GM23248 (cell line): Measurements from ENCODE around the gene ANKRD52. TPM values are rescaled to one million over a fixed set of nuclear protein-coding genes. Genes with fewer than 3 reads are reported as not detected.
"Not testable (repeated sequence)": the region's sequence is repeated elsewhere in the genome, so short reads cannot be mapped to it uniquely, and the experiment has no call there.

Experiments
- DNase-seq: peaks from one replicate; pipeline ENCODE4 v3.0.0-alpha.2; 2015
- H2AFZ ChIP-seq: fragments of 200-600 bp; sonication (generic); 2 replicates; pipeline ENCODE4 v1.6.1; 2016; ENCODE audit warnings: antibody characterized with exemption
- H3F3A ChIP-seq: fragments of 200-600 bp; sonication (generic); 2 replicates; pipeline ENCODE4 v1.6.1; 2016; ENCODE audit warnings: mild to moderate bottlenecking, antibody characterized with exemption, mixed run types; ENCODE audit not compliant: insufficient read depth
- H3K27ac ChIP-seq: fragments of 200-600 bp; sonication (generic); 2 replicates; pipeline ENCODE4 v1.5.1; 2016; ENCODE audit warnings: mild to moderate bottlenecking
- H3K27me3 ChIP-seq: fragments of 200-600 bp; sonication (generic); replicated peaks from 2 replicates; pipeline ENCODE4 v1.6.1; 2016; ENCODE audit warnings: mild to moderate bottlenecking; ENCODE audit not compliant: insufficient read depth
- H3K36me3 ChIP-seq: fragments of 200-600 bp; sonication (generic); 2 replicates; pipeline ENCODE4 v1.6.1; 2016; ENCODE audit warnings: low read depth, mild to moderate bottlenecking
- H3K4me1 ChIP-seq: fragments of 200-600 bp; sonication (generic); 2 replicates; pipeline ENCODE4 v1.6.1; 2016; ENCODE audit warnings: mild to moderate bottlenecking; ENCODE audit not compliant: insufficient read depth
- H3K4me2 ChIP-seq: fragments of 200-600 bp; sonication (generic); one replicate; pipeline ENCODE4 v1.6.1; 2016; ENCODE audit warnings: mild to moderate bottlenecking; ENCODE audit not compliant: unreplicated experiment
- H3K4me3 ChIP-seq: fragments of 200-600 bp; sonication (generic); 2 replicates; pipeline ENCODE4 v1.5.1; 2016; ENCODE audit warnings: mild to moderate bottlenecking
- H3K79me2 ChIP-seq: fragments of 200-600 bp; sonication (generic); 2 replicates; pipeline ENCODE4 v1.6.1; 2016; ENCODE audit warnings: mild to moderate bottlenecking; ENCODE audit not compliant: insufficient read depth
- H3K9ac ChIP-seq: fragments of 200-600 bp; sonication (generic); 2 replicates; pipeline ENCODE4 v1.6.1; 2016; ENCODE audit warnings: mild to moderate bottlenecking
- H3K9me2 ChIP-seq: fragments of 200-600 bp; sonication (generic); 2 replicates; pipeline ENCODE4 v1.6.1; 2016; ENCODE audit warnings: mixed run types, mild to moderate bottlenecking, moderate library complexity; ENCODE audit not compliant: insufficient read depth
- H3K9me3 ChIP-seq: fragments of 200-600 bp; sonication (generic); one replicate; pipeline ENCODE4 v1.6.1; 2017; ENCODE audit warnings: low read depth
- H4K20me1 ChIP-seq: fragments of 200-600 bp; sonication (generic); 2 replicates; pipeline ENCODE4 v1.6.0; 2016; ENCODE audit not compliant: insufficient read depth
- EZH2 ChIP-seq: fragments of 200-600 bp; sonication (generic); IDR thresholded peaks from 2 replicates; pipeline ENCODE4 v1.6.1; 2018; ENCODE audit warnings: antibody characterized with exemption, mild to moderate bottlenecking; ENCODE audit not compliant: insufficient read depth, poor library complexity, severe bottlenecking
- EZH2phosphoT487 ChIP-seq: fragments of 200-600 bp; sonication (generic); IDR thresholded peaks from 2 replicates; pipeline ENCODE4 v1.6.1; 2018; ENCODE audit warnings: antibody characterized with exemption, moderate library complexity, mild to moderate bottlenecking, low read depth; ENCODE audit not compliant: insufficient read depth
- WGBS, 2 experiments: methylation state at CpG; one replicate each; pipeline ENCODE4 v1.1.6; 2015 to 2017; ENCODE audit warnings: low lambda C conversion rate in 2 of 2, low coverage in 1 of 2; ENCODE audit errors: missing lambda C conversion rate in 2 of 2; 5-methylcytosine and 5-hydroxymethylcytosine counted together
- in situ Hi-C: fragments of 300-500 bp; cut with MboI; formaldehyde crosslinking; loops from 2 replicates; pipeline ENCODE4 v1.15.0; 2020
- polyA plus RNA-seq: library from polyadenylated mRNA; unstranded; fragments of >200 nt; fragmentation: Nextera tagmentation; extraction: Ambion mirVana; gene quantifications from 2 replicates; pipeline ENCODE4 v1.2.1, GENCODE V29; 2016
- total RNA-seq: library from RNA; depleted of rRNA; stranded (reverse); fragments of >200 nt; shearing (Covaris generic); gene quantifications from 2 replicates; pipeline ENCODE4 v1.2.3, GENCODE V29; 2014

The ANKRD52 gene
- total and polyA plus RNA-seq, 2 experiments from 2014 or later: 24.5 to 61.7 TPM

- Histone ChIP-seq H2AFZ (no peak overlapping the region), H4K20me1 (no peaks in the 10 kb centered on the region), H3K27ac (no peak overlapping the region), H3K4me1 (no peaks in the 10 kb centered on the region), H3F3A (no peaks in the 10 kb centered on the region), H3K4me3 (no peak overlapping the region), H3K79me2 (peaks cover 51% of the 10 kb centered on the region), H3K27me3 (no peaks in the 10 kb centered on the region), H3K36me3 (peaks cover 34% of the 10 kb centered on the region), H3K9ac (no peak overlapping the region), H3K9me2 (no peaks in the 10 kb centered on the region), H3K9me3 (no peaks in the 10 kb centered on the region), H3K4me2 (no peak overlapping the region)
- 53 to 58% methylated on average over 4 of the region's 4 CpGs for WGBS, 2 experiments
- no peak for TF ChIP-seq EZH2phosphoT487
- TF ChIP-seq EZH2: no peak
- DNase-seq: no peak
- in situ Hi-C loops: no loop called here
Observed at GRCh38 chr12:56286044-56286830, 28.1 kb upstream of the ANKRD52 start.

GRCh38 chr12:56284263-56284662 is 26.1 kb upstream of the ANKRD52 start:
- H3K27ac ChIP-seq, H3K27me3 ChIP-seq, in situ Hi-C loops, H3K9me2 ChIP-seq, H2AFZ ChIP-seq, H4K20me1 ChIP-seq, H3K4me1 ChIP-seq, H3K9me3 ChIP-seq, H3K9ac ChIP-seq, DNase-seq, H3F3A ChIP-seq, H3K4me2 ChIP-seq, H3K4me3 ChIP-seq: not testable (repeated sequence)
- Histone ChIP-seq H3K36me3 (peaks cover 42% of the 10 kb centered on the region), H3K79me2 (peaks cover 32% of the 10 kb centered on the region)
- 91 to 93% methylated on average over 4 to 5 of the region's 5 CpGs for WGBS, 2 experiments

- Histone ChIP-seq H3F3A (no peaks in the 10 kb centered on the region), H3K9me2 (no peaks in the 10 kb centered on the region), H3K4me1 (no peaks in the 10 kb centered on the region), H3K9me3 (no peaks in the 10 kb centered on the region), H3K4me3 (no peak overlapping the region), H3K79me2 (peaks cover 15% of the 10 kb centered on the region), H3K27ac (no peak overlapping the region), H4K20me1 (no peaks in the 10 kb centered on the region), H3K27me3 (no peaks in the 10 kb centered on the region), H2AFZ (no peak overlapping the region), H3K9ac (no peak overlapping the region), H3K4me2 (no peak overlapping the region), H3K36me3 (peaks cover 58% of the 10 kb centered on the region)
- DNase-seq: no peak
- in situ Hi-C loops: no loop called here
- TF ChIP-seq EZH2 (no peak), EZH2phosphoT487 (no peak)
- WGBS, 2 experiments: 99 to 100% methylated on average over 2 of the region's 2 CpGs
Observed at GRCh38 chr12:56282579-56282978, 24.4 kb upstream of the ANKRD52 start.

GRCh38 chr12:56282030-56282429 is 23.8 kb upstream of the ANKRD52 start:
- peaks cover 60% of the 10 kb centered on the region for H3K36me3 ChIP-seq
- in situ Hi-C loops: no loop called here
- H4K20me1 ChIP-seq: no peaks in the 10 kb centered on the region
- H3K27me3 ChIP-seq: no peaks in the 10 kb centered on the region
- H3K9me2 ChIP-seq: no peaks in the 10 kb centered on the region
- no peak overlapping the region for H3K9ac ChIP-seq
- H3K79me2 ChIP-seq: peaks cover 11% of the 10 kb centered on the region; the same call in 1 of the 2 replicates
- no peak overlapping the region for H2AFZ ChIP-seq
- H3F3A ChIP-seq: no peaks in the 10 kb centered on the region
- H3K27ac ChIP-seq: no peak overlapping the region
- no peaks in the 10 kb centered on the region for H3K9me3 ChIP-seq
- no peak overlapping the region for H3K4me2 ChIP-seq
- no peak for DNase-seq
- WGBS, 2 experiments: 88 to 89% methylated on average over 6 of the region's 6 CpGs
- no peaks in the 10 kb centered on the region for H3K4me1 ChIP-seq
- TF ChIP-seq EZH2phosphoT487: no peak
- TF ChIP-seq EZH2: no peak
- no peak overlapping the region for H3K4me3 ChIP-seq

GRCh38 chr12:56280849-56281248 is 22.7 kb upstream of the ANKRD52 start:
- H3K79me2 ChIP-seq: 0 out of 2 replicates have a peak, but pooled peaks cover 5% of the 10 kb centered on the region
- no peak overlapping the region for H2AFZ ChIP-seq
- no peaks in the 10 kb centered on the region for H3F3A ChIP-seq
- in situ Hi-C loops: no loop called here
- no peak for DNase-seq
- H3K9me3 ChIP-seq: no peaks in the 10 kb centered on the region
- no peak overlapping the region for H3K4me3 ChIP-seq
- no peak overlapping the region for H3K4me2 ChIP-seq
- no peaks in the 10 kb centered on the region for H4K20me1 ChIP-seq
- no peak overlapping the region for H3K9ac ChIP-seq
- H3K36me3 ChIP-seq: peaks cover 67% of the 10 kb centered on the region
- TF ChIP-seq EZH2 (no peak), EZH2phosphoT487 (no peak)
- no peaks in the 10 kb centered on the region for H3K4me1 ChIP-seq
- no peak overlapping the region for H3K27ac ChIP-seq
- H3K27me3 ChIP-seq: no peaks in the 10 kb centered on the region
- H3K9me2 ChIP-seq: no peaks in the 10 kb centered on the region
